ENCODE data around the gene STX2. TPM values are rescaled to one million over a fixed set of nuclear protein-coding genes. Genes with fewer than 3 reads are reported as not detected.
"Not testable (repeated sequence)": the region's sequence is repeated elsewhere in the genome, so short reads cannot be mapped to it uniquely, and the experiment has no call there.

STX2 gene
- total RNA-seq, 1 donor from 2014 or later, result 43.4 TPM

DNA sequence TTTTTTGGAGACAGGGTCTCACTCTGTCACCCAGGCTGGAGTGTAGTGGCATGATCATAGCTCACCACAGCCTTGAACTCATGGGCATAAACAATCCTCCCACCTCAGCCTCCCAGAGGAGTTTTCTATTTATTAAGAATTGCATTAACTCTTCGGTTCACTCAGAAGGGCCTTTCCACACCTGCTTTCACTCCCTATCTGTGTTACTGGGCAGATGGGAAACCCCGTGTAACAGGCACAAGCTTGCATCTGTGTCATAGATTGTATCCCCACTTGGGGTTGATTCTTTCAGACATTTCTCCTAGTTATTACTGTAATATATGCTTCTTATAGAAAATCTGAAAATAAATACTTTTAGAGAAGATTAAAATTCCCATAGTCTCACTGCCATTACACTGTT is 38.7 kb downstream of the STX2 start:
- no peak for DNase-seq (ENCODE audit: low read depth)

DNA sequence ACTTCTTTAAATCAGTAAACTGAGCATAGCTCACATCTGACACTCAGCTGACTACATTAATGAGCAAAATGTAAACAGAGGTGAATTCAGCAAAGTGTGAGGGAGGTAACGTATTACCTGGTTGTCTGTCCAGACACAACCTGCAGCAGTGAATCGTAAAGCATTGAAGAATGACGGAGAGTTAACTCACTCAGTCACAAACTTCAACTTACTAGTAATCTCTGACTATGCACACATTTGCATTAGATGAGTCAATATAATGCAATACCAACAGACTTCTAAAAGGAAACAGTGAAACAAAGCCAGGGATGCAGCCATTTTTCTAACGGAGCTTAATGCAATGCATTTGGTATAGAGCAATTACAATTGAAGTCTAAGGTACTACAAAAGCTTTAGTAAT is 40.0 kb downstream of the STX2 start:
- no peak for DNase-seq (ENCODE audit: low read depth)

DNA sequence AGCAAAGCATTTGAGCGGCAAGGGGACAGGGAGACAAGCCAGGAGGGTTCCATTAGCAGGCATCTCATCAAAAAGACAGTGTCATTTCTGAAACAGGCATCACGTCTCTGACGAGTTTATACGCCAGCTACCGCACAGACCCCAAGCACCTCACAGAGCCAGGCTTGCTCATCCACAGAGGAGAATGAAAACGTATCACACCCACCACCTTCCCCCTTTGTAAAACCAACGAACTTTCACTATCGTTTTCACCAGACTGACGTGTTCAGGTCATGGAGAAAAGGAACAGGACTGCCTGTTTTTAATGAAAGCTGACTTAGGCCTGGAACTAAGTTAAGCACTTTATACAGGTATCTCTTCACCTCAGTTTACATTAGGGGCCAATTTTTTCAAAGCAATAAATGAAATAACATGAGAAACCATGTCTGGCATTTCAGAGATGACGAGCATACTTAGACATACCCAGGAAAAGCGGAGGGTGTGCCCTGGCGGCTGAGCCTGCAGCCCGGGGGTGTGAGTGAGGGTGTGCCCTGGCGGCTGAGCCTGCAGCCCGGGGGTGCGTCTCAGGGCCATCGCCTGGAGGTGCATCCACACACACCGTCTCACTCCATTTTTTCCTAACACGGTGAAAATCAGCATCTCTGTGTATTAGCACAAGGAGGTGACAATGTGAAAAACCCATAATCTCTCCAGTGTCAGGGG is 41.9 kb downstream of the STX2 start:
- no peak for DNase-seq (ENCODE audit: low read depth)

DNA sequence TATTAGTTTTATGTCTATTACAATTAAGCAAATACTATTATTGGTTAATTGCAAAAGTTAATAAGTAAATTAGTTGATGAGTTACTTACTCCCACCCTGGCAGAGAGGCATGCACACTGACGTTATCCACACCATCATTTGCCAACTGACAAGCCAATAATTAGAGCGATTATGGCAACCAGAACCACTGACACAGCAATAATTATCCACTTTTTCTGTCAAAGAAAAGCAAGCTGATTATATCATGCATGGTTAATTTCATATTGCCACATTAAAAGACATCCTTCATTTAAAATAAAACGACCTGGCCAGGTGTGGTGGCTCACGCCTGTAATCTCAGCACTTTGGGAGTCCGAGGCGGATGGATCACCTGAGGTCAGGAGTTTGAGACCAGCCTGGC is 43.1 kb downstream of the STX2 start:
- DNase-seq (ENCODE audit: low read depth), result no peak

DNA sequence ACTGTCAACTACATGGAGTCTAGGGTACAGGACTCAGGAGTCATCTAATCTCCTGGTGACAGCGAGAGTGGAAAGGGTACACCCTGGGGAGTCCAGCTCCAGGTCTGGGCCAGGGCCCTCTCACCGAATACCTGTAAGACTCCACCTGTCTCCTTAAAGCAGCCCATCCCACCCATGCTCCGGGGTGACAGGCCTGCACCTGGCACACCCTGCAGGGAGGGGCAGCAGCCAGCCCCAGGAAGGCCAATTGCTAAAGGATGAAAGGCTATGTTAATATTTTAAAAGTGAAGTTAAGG is 45.5 kb downstream of the STX2 start:
- no peak for DNase-seq (ENCODE audit: low read depth)

DNA sequence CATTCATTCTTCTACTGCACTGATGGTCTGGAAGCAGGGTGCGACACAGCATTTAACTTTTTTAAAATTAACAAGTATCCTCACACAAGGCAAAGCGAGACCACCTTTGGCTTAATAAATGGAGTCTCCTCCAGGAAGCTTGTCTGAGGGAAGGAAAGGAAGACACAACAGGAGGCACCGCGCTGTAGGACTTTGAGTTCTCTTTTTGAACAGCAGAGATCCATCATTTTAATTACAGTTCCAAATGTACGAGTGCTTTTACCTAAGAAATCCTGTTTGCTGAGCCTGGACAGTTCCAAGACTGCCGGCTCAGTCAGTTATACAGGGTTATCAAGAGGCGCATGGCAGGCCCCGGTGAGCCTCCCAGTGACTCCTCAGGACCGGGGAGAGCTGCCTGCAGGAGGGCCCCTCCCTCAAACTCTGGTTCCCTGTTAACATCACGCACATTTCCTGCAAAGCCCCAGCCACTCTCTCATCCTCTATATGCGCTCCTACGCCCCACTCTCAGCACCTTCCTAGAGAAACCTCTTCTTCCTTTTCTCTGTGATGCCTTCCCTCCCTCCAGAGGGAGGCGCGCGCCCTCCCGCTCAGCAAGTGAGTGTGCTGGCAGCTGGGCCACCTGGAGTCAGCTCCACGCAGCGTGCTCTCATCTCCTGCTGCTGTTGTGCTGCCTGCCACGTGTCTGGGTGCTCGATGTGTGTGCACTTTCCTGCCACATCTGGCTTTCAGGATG is 46.1 kb downstream of the STX2 start:
- no peak for DNase-seq (ENCODE audit: low read depth)

DNA sequence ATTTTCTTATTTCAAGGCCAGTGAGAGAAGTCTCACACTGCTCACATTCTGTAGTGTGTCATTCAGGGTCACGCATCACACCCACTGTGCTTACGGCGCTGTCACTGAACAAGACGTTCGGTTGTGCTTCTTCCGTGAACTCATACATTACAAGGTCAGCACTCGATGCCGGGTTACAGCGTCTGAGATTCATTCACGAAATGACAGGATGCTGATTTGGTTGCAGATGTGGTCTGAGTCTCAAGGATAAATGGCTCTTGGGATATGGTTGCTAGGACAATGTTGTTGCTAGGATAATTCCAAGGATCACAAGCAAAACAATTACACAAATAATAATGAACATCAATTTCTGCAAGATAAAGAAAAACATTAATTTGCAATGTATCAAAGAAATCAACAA is 47.4 kb downstream of the STX2 start:
- DNase-seq (ENCODE audit: low read depth), result no peak

DNA sequence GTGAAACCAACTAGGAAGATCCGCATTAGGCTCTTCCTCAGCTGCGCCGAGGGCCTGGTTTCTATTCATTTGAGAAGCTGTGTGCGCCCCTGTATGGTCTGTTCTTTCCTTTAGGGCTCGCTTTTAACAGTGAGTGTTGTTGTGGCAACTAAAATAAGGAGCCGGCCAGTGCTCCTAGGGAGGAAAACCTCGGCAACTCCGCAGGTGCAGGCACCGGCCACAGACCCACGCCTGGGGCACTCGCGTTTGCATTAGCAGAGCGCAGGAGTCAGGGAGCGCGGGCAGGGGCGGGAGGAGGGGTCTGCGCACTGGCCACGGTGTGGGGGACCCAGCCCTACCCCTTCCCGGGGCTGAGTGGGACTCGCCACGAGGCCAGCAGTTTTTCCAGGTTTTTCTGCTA is 50.5 kb downstream of the STX2 start:
- DNase-seq (ENCODE audit: low read depth), result no peak

DNA sequence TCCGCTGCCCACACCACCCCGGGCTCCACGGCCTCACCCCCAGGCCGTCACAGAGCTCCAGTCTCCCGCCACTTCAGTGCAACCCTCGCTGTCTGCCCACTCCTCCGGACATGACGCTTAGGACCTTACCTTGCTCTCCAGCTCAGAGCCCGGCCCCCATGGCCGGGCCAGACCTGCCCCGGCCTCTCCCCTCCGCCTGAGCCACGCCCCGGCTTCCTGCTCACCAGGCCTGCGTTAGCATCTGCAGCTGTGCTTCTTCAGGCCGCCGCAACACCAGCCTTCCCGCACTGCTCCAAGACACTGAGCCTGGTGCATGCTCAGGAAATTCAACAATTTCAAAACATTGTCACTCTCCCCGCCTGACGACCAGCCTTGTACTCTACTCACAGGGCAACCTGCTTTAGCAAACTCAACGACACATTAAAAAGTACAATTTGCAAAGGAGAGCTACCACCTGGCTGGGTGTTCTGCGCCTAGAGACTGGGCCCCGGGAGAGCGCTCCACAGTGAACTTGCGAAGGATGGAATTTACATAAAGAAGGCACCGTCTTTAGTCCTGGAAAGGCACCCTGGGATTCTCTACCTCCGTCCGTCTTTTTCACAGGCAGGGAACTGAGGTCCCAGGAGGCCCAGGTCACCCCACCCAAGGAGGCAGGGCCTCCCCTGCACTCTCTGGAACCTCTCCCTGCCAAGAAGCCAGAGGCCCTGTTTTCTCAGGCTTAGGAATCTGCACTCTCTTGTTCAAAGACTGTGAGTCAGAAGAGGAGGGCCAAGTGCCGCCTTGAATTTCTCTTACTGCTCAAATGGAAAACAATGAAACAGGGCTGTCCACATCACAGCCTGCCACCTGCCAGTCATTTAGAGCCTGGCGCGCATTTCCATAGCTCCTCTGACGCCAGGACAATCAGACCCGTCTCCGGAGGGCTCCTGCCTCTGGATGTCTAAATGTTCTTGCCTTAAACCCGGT is 51.3 kb downstream of the STX2 start:
- no peak for DNase-seq (ENCODE audit: low read depth)

DNA sequence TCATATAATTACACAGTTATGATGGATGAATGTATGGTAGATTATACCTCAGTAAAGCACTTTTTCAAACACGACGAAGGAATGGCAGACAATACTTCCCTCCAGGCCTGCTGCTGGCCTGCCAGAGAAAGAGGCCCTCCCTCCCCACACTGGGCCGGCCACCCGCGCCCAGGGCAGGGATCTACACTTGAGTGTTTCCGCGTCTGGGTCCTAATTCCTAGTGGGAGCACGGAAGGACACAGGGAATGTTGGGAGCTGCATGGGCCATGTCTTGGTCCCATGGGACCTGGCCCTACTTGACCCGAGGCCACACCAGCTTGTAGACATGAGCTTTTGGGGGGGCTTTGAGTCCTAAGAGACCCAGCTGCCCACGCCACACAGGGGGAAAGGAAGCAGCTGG is 52.0 kb downstream of the STX2 start:
- DNase-seq (ENCODE audit: low read depth), result no peak

DNA sequence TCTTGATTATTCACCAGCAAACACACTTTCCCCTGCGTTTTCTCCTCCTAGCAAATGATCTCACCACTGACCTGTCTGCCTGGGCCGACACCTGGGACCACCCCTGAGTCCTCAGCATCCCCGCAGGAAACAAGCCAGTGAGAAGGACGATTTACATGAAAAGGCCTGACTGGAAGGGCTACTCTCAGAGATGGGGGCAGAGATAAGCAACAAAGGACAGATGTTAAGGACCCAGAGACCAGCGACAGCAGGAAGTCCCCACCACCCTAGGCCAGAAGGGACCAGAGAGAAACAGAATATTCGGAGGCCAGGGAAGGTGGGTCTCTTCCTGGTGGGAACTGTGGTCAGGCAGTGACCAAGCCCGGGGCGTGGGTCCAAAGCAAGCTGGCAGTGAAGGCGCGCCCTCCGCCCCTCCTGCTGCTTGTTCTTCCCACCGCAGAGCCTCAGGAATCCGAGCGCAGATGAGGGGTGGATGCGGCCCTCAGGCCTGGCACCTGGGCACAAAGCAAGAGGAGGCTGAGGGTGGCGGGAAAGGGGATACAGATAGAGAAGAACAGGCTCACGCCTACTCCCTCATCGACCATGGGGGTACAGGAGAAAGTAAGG is 55.8 kb downstream of the STX2 start:
- no peak for DNase-seq (ENCODE audit: low read depth)

DNA sequence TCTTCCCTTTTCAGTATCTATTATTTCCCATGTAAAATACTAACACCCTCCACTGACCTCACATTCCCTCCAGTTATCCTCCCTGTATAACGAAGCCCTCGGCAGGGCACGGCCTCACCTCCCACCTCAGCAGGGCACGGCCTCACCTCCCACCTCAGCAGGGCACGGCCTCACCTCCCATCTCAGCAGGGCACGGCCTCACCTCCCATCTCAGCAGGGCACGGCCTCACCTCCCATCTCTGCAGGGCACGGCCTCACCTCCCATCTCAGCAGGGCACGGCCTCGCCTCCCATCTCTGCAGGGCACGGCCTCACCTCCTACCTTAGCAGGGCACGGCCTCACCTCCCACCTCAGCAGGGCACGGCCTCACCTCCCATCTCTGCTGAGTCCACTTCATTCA is 56.8 kb downstream of the STX2 start:
- not testable (repeated sequence) for DNase-seq (ENCODE audit: low read depth)

DNA sequence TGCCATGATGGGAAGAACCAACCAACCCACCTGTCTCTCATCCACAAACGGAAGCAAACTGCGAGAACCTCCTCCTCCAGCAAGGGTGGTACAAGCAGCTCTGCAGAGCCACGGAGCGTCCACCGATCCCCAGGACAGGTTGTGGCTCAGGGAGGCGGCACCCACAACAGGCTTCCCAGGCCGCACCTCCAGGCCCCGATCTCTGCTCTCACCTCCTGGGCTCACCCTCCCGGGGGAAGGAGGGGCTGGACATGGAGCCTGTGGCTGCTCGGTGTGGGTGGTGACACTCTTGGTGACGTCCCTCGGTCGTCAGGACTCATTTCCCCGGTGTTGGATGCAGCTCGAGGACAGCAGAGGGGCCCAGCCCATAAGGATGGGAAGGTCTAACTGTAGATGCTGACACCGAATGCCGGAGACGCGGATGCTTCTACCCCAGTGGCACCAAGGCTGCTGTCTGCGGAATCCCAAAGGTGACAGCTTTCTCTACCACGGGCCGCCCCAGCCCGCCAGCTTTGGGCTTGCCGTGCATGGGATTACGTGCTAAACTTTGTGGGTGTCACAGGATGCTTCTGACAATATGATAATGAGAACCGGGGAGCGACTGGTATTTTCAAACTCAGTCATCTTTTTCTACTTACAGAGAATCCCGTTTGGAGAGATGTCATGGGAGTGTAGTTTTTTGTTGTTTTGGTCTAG is 58.0 kb downstream of the STX2 start:
- no peak for DNase-seq (ENCODE audit: low read depth)

DNA sequence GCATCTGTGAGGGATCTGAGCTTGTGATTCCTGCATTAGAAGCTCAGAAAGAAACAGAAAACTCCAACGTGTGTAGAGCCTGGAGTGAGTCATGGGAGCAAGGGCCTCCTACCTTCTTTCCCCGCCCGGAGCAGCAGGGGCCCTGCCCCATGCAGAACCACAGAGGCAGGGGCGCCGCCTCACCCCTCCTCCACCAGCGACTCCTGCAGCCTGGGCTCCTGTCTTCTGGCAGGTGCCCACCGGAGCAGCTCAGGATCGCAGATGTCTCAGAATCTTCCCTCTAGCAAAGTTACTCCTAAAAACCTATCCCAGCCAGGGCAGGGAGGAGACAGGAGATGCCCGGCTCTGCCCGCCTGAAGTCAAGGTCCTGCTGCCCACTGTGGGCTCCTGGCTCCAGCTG is 58.7 kb downstream of the STX2 start:
- DNase-seq (ENCODE audit: low read depth), result no peak

DNA sequence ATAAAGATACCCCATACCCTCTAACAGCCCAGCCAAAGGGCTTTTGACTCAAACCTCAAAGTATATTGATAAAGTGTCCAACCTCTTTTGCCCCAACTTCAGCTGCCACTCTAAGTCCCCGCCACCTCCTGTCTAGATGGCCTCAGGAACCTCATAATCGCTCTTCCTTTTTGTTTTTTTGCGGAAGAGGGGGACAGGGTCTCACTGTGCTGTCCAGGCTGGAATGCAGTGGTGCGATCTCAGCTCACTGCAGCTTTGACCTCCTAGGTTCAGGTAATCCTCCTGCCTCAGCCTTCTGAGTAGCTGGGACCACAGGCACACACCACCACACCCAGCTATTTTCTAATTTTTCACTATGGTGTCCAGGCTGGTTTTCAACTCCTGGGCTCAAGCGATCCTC is 60.3 kb downstream of the STX2 start:
- DNase-seq (ENCODE audit: low read depth), result no peak

DNA sequence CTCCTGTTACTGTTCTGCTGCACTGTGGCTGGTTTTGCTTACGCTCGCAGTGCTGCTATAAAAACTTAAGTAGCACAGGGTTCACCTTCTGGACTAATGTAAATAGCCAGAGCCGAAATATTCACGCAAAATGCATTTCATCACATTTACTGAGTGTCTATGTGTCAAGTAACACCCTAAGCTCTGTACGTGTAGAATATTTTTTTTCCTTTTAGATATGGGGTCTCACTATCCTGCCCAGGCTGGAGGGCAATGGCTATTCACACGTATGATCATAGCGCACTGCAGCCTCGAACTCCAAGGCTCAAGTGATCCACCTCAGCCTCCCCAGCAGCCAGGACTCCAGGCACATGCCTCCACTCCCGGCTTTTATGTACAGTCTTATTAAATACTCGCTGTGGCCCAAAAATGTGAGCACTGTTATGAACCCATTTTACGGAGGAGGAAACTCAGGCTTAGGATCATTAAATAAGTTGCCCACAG is 62.2 kb downstream of the STX2 start:
- no peak for DNase-seq (ENCODE audit: low read depth)

DNA sequence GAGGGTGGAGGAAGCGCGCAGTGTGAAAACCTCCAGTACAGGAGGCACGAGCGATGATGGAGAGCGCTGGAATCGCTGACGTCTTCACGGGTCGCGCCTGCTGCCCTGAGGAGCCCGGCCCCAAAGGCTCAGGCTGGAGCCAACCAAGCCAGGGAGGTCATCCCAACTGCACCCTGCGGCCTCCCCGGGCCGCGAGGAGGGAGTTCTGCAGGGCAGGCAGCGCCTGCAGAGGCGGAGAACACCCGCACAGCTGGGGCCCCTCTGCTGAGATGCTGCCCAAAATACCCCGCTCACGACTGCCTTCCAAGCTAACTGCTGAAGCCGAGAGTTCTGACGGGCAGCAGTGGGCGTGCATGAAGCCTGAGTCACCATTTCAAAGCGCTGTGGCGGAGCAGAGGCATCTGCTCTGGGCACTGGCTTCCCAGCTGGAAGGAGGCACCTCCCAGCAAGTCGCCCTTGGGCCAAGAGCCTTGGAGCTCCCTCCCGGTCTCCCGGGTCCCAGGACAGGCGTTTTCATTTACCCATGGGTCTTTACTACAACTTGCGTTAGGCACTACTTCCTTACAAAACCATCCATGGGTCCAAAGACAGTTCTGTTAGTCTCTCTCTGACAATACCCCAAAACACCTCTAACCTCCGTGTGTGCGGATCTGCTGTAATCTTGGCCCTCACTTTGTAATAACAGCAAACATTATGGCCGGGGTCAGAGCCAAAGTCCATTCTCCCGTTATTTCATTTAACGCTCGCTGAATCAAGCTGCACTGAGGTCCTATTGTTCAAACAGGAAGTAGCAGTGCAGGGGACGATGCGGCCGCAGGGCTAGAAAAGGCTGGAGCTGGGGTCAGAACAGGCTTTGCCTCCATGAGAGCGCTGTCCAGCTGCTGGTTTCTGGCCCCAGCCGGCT is 62.8 kb downstream of the STX2 start:
- DNase-seq (ENCODE audit: low read depth), result peak; percentile 75

DNA sequence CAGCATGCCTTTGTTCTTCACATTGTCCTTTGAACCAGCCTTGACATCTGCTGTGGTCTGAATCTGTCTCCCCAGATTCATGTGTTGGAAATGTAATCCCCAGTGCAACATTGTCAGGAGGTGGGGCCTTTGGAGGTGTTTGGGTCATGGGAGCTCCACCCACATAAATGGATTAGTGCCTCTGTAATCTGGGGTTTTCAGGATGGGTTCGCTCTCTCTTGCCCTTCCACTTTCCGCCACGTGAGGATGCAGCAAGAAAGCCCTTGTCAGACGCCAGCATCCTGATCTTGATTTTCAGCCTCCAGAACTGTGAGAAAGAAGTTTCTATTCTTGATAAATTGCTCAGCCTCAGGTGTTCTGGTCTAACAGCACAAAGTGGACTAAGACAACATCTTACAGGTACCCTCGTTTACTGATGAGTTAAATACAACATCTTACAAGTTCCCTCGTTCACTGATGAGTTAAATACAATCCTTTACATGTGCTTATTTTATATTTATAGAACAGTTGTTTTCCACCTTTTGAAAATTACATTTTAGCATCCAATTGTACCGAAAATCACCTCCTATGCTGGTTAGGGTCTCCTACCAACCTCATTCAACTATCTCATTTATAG is 68.5 kb downstream of the STX2 start:
- DNase-seq (ENCODE audit: low read depth), result no peak

DNA sequence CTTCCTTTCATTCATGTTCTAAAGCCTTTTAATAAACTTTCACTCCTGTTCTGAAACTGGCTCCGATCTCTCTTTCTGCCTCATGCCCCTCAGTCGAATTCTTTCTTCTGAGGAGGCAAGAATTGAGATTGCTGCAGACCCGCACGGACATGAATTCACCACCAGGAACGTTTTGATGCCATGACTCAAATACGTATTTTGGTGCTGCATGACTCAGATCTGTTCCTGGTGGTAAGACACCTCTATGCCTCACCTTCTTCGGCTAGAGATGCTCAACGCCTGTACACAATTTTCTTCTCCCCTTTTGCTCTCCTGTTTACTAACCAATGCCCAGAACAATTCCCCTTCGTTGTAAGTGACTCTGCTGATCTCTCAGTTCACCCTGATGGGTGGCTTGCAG is 70.9 kb downstream of the STX2 start:
- DNase-seq (ENCODE audit: low read depth), result no peak

DNA sequence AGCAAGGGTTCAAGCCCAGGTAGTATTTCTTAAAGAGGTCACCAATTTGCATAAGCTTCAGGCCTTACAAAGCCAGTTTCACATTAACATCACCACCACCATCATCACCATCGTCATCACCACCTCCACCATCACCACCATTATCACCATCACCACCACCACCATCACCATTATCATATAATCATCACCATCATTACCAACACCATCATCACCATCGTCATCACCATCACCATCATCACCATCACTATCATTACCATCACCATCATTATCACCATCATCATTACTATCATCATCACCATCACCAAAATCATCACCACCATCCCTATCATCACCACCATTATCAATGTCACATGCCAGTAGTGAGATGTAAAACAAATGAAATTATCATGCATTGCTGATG is 72.6 kb downstream of the STX2 start:
- DNase-seq (ENCODE audit: low read depth), result no peak
